GM13977 (cell line): ENCODE results near the gene MYH14.

Experiments
- DNase-seq: peaks from one replicate; pipeline ENCODE4 v3.0.0; 2012; ENCODE audit warnings: low spot score
- CTCF ChIP-seq: IDR thresholded peaks from 2 replicates; pipeline ENCODE4 v1.5.1; 2012; ENCODE audit warnings: mild to moderate bottlenecking, control low read depth; ENCODE audit not compliant: insufficient read depth; ENCODE audit errors: extremely low read depth, missing control alignments
- in situ Hi-C: fragments of 300-500 bp; cut with MboI; formaldehyde crosslinking; loops from one replicate; pipeline ENCODE4 v1.12.0; 2022; ENCODE audit warnings: low sequenced_read_pairs, low pct_unique_long_range_greater_than_20kb, mixed read lengths, inconsistent platforms; ENCODE audit not compliant: unreplicated experiment

Gene MYH14

GRCh38 chr19:50266896-50267295, 63.5 kb downstream of the MYH14 start:
- no peak for TF ChIP-seq CTCF
- in situ Hi-C loops = no loop called here
- peak; percentile 59 for DNase-seq

GRCh38 chr19:50268041-50268440, 64.6 kb downstream of the MYH14 start:
- no peak for DNase-seq
- in situ Hi-C loops = no loop called here
- TF ChIP-seq CTCF = no peak

- in situ Hi-C loops = no loop called here
- no peak for DNase-seq
- TF ChIP-seq CTCF = no peak
Observed at GRCh38 chr19:50268501-50268900, 65.1 kb downstream of the MYH14 start.

- in situ Hi-C loops = no loop called here
- no peak for DNase-seq
- TF ChIP-seq CTCF = no peak
Observed at GRCh38 chr19:50269653-50270052, 66.2 kb downstream of the MYH14 start.

GRCh38 chr19:50272263-50272897, 69.0 kb downstream of the MYH14 start:
- TF ChIP-seq CTCF = no peak
- no peak for DNase-seq
- in situ Hi-C loops = no loop called here

GRCh38 chr19:50273821-50274220, 70.4 kb downstream of the MYH14 start:
- DNase-seq = no peak
- in situ Hi-C loops = no loop called here
- no peak for TF ChIP-seq CTCF
